KMS-11 (cell line): ENCODE results near the gene PDE6G.

ENCODE experiments used
- H2AFZ ChIP-seq: fragments of 200-600 bp; sonication (generic); 2 replicates; pipeline ENCODE4 v1.6.1; 2016; ENCODE audit warnings: antibody characterized with exemption, mixed run types, low read depth
- H3K27ac ChIP-seq: fragments of 200-600 bp; sonication (generic); 2 replicates; pipeline ENCODE4 v1.6.1; 2016; ENCODE audit warnings: mild to moderate bottlenecking, mixed run types
- H3K27me3 ChIP-seq: fragments of 200-600 bp; sonication (generic); 2 replicates; pipeline ENCODE4 v1.6.1; 2017; ENCODE audit warnings: mild to moderate bottlenecking, low read depth, mixed run types, moderate library complexity; ENCODE audit not compliant: insufficient read depth
- H3K36me3 ChIP-seq: fragments of 200-600 bp; sonication (generic); 2 replicates; pipeline ENCODE4 v1.6.1; 2017; ENCODE audit warnings: mild to moderate bottlenecking, mixed run types; ENCODE audit not compliant: insufficient read depth
- H3K4me1 ChIP-seq: fragments of 200-600 bp; sonication (generic); 2 replicates; pipeline ENCODE4 v1.6.1; 2016; ENCODE audit warnings: mild to moderate bottlenecking, low read depth, mixed run types; ENCODE audit not compliant: poor library complexity, severe bottlenecking
- H3K4me2 ChIP-seq: fragments of 200-600 bp; sonication (generic); 2 replicates; pipeline ENCODE4 v1.7.0; 2016; ENCODE audit warnings: mild to moderate bottlenecking, mixed run types
- H3K4me3 ChIP-seq: fragments of 200-600 bp; sonication (generic); IDR thresholded peaks from 2 replicates; pipeline ENCODE4 v1.6.1; 2017; ENCODE audit warnings: low read depth, low read length, mixed read lengths; ENCODE audit not compliant: insufficient read depth
- H3K79me2 ChIP-seq: fragments of 200-600 bp; sonication (generic); 2 replicates; pipeline ENCODE4 v1.6.1; 2016; ENCODE audit warnings: low read depth, mixed run types; ENCODE audit not compliant: insufficient read depth
- H3K9ac ChIP-seq: fragments of 200-600 bp; sonication (generic); 2 replicates; pipeline ENCODE4 v1.6.1; 2016; ENCODE audit warnings: mild to moderate bottlenecking, mixed run types
- H4K20me1 ChIP-seq: fragments of 200-600 bp; sonication (generic); 2 replicates; pipeline ENCODE4 v1.6.1; 2016; ENCODE audit warnings: mild to moderate bottlenecking, mixed run types; ENCODE audit not compliant: insufficient read depth
- TF ChIP-seq, protein P1 (sequence below): fragments of 200-600 bp; sonication (generic); conservative IDR thresholded peaks from 2 replicates; pipeline ENCODE4 v1.6.1; 2017; ENCODE audit warnings: low read depth, mild to moderate bottlenecking, antibody characterized with exemption, low read length, moderate library complexity, mixed read lengths

Gene PDE6G

DNA sequence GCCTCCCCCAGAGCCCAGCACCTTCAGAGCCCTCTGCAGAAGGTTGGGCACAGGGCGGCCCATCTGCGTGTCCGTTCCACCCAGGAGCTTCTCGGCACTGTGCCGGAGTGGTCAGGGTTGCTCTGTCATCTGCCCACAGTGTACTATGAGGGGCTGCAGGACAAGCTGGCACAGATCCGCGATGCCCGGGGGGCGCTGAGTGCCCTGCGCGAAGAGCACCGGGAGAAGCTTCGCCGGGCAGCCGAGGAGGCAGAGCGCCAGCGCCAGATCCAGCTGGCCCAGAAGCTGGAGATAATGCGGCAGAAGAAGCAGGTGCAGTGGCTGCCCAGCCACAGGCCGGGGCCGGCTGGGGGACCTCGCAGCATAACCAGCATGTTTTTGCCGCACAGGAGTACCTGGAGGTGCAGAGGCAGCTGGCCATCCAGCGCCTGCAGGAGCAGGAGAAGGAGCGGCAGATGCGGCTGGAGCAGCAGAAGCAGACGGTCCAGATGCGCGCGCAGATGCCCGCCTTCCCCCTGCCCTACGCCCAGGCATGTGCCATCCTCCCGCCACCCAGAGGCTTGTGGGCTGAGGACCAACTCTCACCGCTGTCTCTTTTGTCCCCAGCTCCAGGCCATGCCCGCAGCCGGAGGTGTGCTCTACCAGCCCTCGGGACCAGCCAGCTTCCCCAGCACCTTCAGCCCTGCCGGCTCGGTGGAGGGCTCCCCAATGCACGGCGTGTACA, 40.0 kb upstream of the PDE6G start:
- H3K9ac ChIP-seq, result no peak overlapping the region
- H3K4me3 ChIP-seq, result no peak overlapping the region
- H3K27ac ChIP-seq, result no peak overlapping the region
- no peaks in the 10 kb centered on the region for H4K20me1 ChIP-seq
- no peak overlapping the region for H3K4me2 ChIP-seq
- peaks cover 21% of the 10 kb centered on the region; the same call in 1 of the 2 replicates for H3K79me2 ChIP-seq
- peaks cover 10% of the 10 kb centered on the region for H3K4me1 ChIP-seq
- no peak overlapping the region for H2AFZ ChIP-seq
- TF ChIP-seq, protein P1, sequence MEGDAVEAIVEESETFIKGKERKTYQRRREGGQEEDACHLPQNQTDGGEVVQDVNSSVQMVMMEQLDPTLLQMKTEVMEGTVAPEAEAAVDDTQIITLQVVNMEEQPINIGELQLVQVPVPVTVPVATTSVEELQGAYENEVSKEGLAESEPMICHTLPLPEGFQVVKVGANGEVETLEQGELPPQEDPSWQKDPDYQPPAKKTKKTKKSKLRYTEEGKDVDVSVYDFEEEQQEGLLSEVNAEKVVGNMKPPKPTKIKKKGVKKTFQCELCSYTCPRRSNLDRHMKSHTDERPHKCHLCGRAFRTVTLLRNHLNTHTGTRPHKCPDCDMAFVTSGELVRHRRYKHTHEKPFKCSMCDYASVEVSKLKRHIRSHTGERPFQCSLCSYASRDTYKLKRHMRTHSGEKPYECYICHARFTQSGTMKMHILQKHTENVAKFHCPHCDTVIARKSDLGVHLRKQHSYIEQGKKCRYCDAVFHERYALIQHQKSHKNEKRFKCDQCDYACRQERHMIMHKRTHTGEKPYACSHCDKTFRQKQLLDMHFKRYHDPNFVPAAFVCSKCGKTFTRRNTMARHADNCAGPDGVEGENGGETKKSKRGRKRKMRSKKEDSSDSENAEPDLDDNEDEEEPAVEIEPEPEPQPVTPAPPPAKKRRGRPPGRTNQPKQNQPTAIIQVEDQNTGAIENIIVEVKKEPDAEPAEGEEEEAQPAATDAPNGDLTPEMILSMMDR, result no peak
- H3K36me3 ChIP-seq, result no peaks in the 10 kb centered on the region; the same call in 1 of the 2 replicates
- H3K27me3 ChIP-seq, result no peaks in the 10 kb centered on the region

DNA sequence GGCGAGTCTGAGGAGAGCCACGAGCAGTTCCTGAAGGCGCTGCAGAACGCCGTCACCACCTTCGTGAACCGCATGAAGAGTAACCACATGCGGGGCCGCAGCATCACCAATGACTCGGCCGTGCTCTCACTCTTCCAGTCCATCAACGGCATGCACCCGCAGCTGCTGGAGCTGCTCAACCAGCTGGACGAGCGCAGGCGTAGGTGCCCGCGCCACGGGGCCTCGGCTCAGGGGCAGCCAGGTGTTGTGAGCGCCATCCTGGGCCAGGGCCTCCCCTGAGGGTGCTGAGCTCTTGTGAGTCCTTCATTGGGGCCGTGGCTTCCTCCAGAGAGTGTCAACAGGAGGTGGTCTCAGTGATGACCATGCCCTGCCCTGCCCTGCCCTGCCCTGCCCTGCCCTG, 39.5 kb upstream of the PDE6G start:
- Histone ChIP-seq H3K36me3 (no peaks in the 10 kb centered on the region; the same call in 1 of the 2 replicates), H2AFZ (no peak overlapping the region), H3K4me3 (no peak overlapping the region), H3K4me2 (no peak overlapping the region), H3K27me3 (no peaks in the 10 kb centered on the region), H3K27ac (no peak overlapping the region), H3K9ac (no peak overlapping the region), H4K20me1 (no peaks in the 10 kb centered on the region), H3K79me2 (peaks cover 15% of the 10 kb centered on the region; the same call in 1 of the 2 replicates), H3K4me1 (peaks cover 4% of the 10 kb centered on the region)
- TF ChIP-seq, protein P1, result no peak

DNA sequence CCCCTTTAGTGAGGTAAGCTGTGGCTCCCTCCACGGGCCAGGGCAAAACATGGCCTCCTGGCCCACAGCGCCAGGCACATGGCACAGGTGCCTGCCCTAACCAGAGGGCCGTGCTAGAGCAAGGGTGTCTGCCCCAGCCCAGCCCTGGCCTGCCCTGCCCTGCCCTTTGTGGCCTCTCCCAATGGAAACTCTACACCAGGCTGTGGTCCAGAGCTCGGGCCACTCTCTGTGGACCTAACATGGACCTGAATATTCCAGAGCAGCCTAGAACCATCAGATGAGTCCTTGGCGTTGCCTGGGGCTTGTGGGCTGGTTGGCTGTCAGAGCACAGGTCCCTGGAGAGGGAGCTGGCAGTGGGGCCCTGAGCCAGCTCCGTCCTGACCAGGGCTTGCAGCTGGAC, 38.9 kb upstream of the PDE6G start:
- no peaks in the 10 kb centered on the region for H4K20me1 ChIP-seq
- peaks cover 11% of the 10 kb centered on the region; the same call in 1 of the 2 replicates for H3K79me2 ChIP-seq
- H3K27me3 ChIP-seq, result no peaks in the 10 kb centered on the region
- no peak overlapping the region for H3K9ac ChIP-seq
- H3K36me3 ChIP-seq, result no peaks in the 10 kb centered on the region; the same call in 1 of the 2 replicates
- TF ChIP-seq, protein P1, result no peak
- no peak overlapping the region for H3K27ac ChIP-seq
- H3K4me2 ChIP-seq, result no peak overlapping the region
- H3K4me3 ChIP-seq, result no peak overlapping the region
- no peaks in the 10 kb centered on the region for H3K4me1 ChIP-seq
- no peak overlapping the region for H2AFZ ChIP-seq

DNA sequence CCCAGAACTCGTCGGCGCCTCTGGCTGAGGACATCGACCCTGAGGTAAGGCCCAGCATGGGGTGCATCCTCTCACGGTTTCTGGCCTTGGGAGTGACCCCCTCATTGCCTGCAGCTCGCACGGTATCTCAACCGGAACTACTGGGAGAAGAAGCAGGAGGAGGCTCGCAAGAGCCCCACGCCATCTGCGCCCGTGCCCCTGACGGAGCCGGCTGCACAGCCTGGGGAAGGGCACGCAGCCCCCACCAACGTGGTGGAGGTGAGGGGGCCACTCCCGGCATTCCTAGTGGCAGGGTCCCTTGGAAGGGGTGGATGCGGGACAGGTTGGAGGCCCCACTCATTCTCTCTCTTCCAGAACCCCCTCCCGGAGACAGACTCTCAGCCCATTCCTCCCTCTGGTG, 38.5 kb upstream of the PDE6G start:
- no peaks in the 10 kb centered on the region for H3K4me1 ChIP-seq
- H4K20me1 ChIP-seq, result no peaks in the 10 kb centered on the region
- H2AFZ ChIP-seq, result no peak overlapping the region
- H3K36me3 ChIP-seq, result no peaks in the 10 kb centered on the region; the same call in 1 of the 2 replicates
- TF ChIP-seq, protein P1, result no peak
- no peak overlapping the region for H3K4me3 ChIP-seq
- H3K27me3 ChIP-seq, result no peaks in the 10 kb centered on the region
- H3K9ac ChIP-seq, result no peak overlapping the region
- no peak overlapping the region for H3K4me2 ChIP-seq
- peaks cover 10% of the 10 kb centered on the region; the same call in 1 of the 2 replicates for H3K79me2 ChIP-seq
- no peak overlapping the region for H3K27ac ChIP-seq
